HEK293 (cell line): Measurements from ENCODE around the gene ANXA8.

Experiments used
- EGR2 ChIP-seq: fragments of 450-650 bp; formaldehyde crosslinking; IDR thresholded peaks from 2 replicates; pipeline ENCODE4 v1.5.1; 2016; ENCODE audit warnings: low read depth, missing biosample characterization, missing genetic modification characterization
- KLF9 ChIP-seq: fragments of 450-650 bp; formaldehyde crosslinking; IDR thresholded peaks from 2 replicates; pipeline ENCODE4 v1.5.1; 2016; ENCODE audit warnings: missing biosample characterization, missing genetic modification characterization, low read depth
- OVOL3 ChIP-seq: fragments of 450-650 bp; formaldehyde crosslinking; IDR thresholded peaks from 2 replicates; pipeline ENCODE4 v1.5.1; 2016; ENCODE audit warnings: missing biosample characterization, missing genetic modification characterization
- ZEB2 ChIP-seq: fragments of 450-650 bp; formaldehyde crosslinking; IDR thresholded peaks from 2 replicates; pipeline ENCODE4 v1.5.1; 2016; ENCODE audit warnings: missing biosample characterization, missing genetic modification characterization
- ZNF155 ChIP-seq: fragments of 450-650 bp; formaldehyde crosslinking; IDR thresholded peaks from 2 replicates; pipeline ENCODE4 v1.5.1; 2016; ENCODE audit warnings: missing biosample characterization, missing genetic modification characterization
- ZNF266 ChIP-seq: fragments of 450-650 bp; formaldehyde crosslinking; IDR thresholded peaks from 2 replicates; pipeline ENCODE4 v1.5.1; 2016; ENCODE audit warnings: missing biosample characterization, missing genetic modification characterization, low read depth
- ZNF341 ChIP-seq: fragments of 450-650 bp; formaldehyde crosslinking; IDR thresholded peaks from 2 replicates; pipeline ENCODE4; 2016; ENCODE audit warnings: low read depth, missing biosample characterization, missing genetic modification characterization
- ZNF76 ChIP-seq: fragments of 450-650 bp; formaldehyde crosslinking; IDR thresholded peaks from 2 replicates; pipeline ENCODE4; 2016; ENCODE audit warnings: low read depth, missing biosample characterization, missing genetic modification characterization, borderline replicate concordance
- ZNF768 ChIP-seq: fragments of 450-650 bp; formaldehyde crosslinking; IDR thresholded peaks from 2 replicates; pipeline ENCODE4 v1.5.1; 2018; ENCODE audit warnings: missing biosample characterization, mild to moderate bottlenecking, missing genetic modification characterization
- TF ChIP-seq, protein P1 (sequence below): fragments of 450-650 bp; formaldehyde crosslinking; IDR thresholded peaks from 2 replicates; pipeline ENCODE4 v1.5.1; 2016; ENCODE audit warnings: missing biosample characterization, missing genetic modification characterization
- TF ChIP-seq, protein P2 (sequence below): fragments of 450-650 bp; formaldehyde crosslinking; IDR thresholded peaks from 2 replicates; pipeline ENCODE4 v1.5.1; 2016; ENCODE audit warnings: missing biosample characterization, missing genetic modification characterization
- TF ChIP-seq, protein P3 (sequence below): fragments of 450-650 bp; formaldehyde crosslinking; IDR thresholded peaks from 2 replicates; pipeline ENCODE4 v1.5.1; 2016; ENCODE audit warnings: missing biosample characterization, missing genetic modification characterization
- TF ChIP-seq, protein P4 (sequence below): fragments of 450-650 bp; formaldehyde crosslinking; IDR thresholded peaks from 2 replicates; pipeline ENCODE4 v1.5.1; 2017; ENCODE audit warnings: missing biosample characterization, missing genetic modification characterization

DNA sequence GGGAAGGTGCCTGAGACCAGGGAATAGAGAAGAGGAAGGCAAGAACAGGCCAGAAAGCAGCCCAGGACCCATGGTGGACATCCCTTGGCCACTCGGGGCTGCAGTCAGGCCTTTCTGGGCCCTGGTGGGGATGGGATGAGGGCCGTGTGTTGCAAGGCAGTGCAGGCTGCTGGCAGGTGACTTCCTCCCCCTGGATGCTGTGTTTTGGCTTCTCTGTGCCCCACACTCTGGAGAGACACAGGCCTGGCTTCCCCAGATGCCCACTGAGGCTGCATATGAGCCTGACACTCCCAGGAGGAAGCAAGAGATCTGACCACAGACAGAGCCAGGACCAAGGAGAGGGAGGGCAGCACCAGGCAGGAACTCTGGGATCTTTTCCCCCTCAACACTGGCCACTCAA is 39.9 kb downstream of the ANXA8 start:
- TF ChIP-seq, protein P1, sequence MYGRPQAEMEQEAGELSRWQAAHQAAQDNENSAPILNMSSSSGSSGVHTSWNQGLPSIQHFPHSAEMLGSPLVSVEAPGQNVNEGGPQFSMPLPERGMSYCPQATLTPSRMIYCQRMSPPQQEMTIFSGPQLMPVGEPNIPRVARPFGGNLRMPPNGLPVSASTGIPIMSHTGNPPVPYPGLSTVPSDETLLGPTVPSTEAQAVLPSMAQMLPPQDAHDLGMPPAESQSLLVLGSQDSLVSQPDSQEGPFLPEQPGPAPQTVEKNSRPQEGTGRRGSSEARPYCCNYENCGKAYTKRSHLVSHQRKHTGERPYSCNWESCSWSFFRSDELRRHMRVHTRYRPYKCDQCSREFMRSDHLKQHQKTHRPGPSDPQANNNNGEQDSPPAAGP (tag by site-specific recombination): no peak
- TF ChIP-seq KLF9 (tag by site-specific recombination): no peak
- TF ChIP-seq, protein P2, sequence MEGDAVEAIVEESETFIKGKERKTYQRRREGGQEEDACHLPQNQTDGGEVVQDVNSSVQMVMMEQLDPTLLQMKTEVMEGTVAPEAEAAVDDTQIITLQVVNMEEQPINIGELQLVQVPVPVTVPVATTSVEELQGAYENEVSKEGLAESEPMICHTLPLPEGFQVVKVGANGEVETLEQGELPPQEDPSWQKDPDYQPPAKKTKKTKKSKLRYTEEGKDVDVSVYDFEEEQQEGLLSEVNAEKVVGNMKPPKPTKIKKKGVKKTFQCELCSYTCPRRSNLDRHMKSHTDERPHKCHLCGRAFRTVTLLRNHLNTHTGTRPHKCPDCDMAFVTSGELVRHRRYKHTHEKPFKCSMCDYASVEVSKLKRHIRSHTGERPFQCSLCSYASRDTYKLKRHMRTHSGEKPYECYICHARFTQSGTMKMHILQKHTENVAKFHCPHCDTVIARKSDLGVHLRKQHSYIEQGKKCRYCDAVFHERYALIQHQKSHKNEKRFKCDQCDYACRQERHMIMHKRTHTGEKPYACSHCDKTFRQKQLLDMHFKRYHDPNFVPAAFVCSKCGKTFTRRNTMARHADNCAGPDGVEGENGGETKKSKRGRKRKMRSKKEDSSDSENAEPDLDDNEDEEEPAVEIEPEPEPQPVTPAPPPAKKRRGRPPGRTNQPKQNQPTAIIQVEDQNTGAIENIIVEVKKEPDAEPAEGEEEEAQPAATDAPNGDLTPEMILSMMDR (tag by site-specific recombination): no peak
- no peak for TF ChIP-seq ZNF155
- TF ChIP-seq, protein P3, sequence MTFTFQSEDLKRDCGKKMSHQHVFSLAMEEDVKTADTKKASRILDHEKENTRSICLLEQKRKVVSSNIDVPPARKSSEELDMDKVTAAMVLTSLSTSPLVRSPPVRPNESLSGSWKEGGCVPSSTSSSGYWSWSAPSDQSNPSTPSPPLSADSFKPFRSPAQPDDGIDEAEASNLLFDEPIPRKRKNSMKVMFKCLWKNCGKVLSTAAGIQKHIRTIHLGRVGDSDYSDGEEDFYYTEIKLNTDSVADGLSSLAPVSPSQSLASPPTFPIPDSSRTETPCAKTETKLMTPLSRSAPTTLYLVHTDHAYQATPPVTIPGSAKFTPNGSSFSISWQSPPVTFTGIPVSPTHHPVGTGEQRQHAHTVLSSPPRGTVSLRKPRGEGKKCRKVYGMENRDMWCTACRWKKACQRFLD (tag by site-specific recombination): no peak
- no peak for TF ChIP-seq ZNF768
- TF ChIP-seq, protein P4, sequence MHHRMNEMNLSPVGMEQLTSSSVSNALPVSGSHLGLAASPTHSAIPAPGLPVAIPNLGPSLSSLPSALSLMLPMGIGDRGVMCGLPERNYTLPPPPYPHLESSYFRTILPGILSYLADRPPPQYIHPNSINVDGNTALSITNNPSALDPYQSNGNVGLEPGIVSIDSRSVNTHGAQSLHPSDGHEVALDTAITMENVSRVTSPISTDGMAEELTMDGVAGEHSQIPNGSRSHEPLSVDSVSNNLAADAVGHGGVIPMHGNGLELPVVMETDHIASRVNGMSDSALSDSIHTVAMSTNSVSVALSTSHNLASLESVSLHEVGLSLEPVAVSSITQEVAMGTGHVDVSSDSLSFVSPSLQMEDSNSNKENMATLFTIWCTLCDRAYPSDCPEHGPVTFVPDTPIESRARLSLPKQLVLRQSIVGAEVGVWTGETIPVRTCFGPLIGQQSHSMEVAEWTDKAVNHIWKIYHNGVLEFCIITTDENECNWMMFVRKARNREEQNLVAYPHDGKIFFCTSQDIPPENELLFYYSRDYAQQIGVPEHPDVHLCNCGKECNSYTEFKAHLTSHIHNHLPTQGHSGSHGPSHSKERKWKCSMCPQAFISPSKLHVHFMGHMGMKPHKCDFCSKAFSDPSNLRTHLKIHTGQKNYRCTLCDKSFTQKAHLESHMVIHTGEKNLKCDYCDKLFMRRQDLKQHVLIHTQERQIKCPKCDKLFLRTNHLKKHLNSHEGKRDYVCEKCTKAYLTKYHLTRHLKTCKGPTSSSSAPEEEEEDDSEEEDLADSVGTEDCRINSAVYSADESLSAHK (tag by site-specific recombination): no peak
- no peak for TF ChIP-seq ZNF341
- no peak for TF ChIP-seq ZEB2
- TF ChIP-seq OVOL3: no peak
- TF ChIP-seq ZNF266 (tag by site-specific recombination): no peak
- no peak for TF ChIP-seq ZNF76
- TF ChIP-seq EGR2 (tag by site-specific recombination): no peak
